Vagina (tissue), 2 donors: Measurements from ENCODE around the gene ZNF677.
"Not testable (repeated sequence)": the region's sequence is repeated elsewhere in the genome, so short reads cannot be mapped to it uniquely, and the experiment has no call there.

Source experiments
- POLR2A ChIP-seq, 2 donors: fragments of 450-650 bp; IDR thresholded peaks; one replicate each; pipeline ENCODE4 v1.6.1; 2017; ENCODE audit warnings: antibody characterized with exemption in 2 of 2, mild to moderate bottlenecking in 2 of 2, moderate library complexity in 2 of 2
- TF ChIP-seq, protein P1 (sequence below), 3 experiments: fragments of 450-650 bp in 2 of 3; fragments of 200-600 bp in 1 of 3; sonication (generic) in 1 of 3; IDR thresholded peaks; one replicate each; pipeline ENCODE4 v1.5.1; 2017 to 2019; ENCODE audit warnings: antibody characterized with exemption in 3 of 3, mild to moderate bottlenecking in 2 of 3, moderate library complexity in 2 of 3

DNA sequence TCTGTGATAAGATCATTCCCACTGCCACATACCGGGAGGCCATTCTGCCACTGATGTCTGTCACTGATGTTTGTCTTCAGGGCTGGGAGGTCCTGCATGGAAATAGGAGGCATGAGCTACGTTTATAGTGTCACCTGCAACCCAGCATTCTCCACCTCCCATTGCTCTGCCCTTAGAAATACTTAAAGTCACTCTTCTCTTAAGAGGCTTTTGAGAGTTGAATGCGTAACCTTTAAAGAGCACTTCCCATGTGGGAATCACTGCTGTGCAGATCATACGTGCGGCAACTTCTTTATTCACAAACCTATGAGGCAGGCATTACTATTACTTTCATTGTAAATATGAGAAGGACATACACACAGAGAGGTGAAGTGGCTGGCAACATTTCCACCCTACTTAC, 12.9 kb upstream of the ZNF677 start, which contains the start of gene VN1R4:
- TF ChIP-seq POLR2A (IDR thresholded peaks at IDR 0.05) = not testable (repeated sequence)
- TF ChIP-seq, protein P1, sequence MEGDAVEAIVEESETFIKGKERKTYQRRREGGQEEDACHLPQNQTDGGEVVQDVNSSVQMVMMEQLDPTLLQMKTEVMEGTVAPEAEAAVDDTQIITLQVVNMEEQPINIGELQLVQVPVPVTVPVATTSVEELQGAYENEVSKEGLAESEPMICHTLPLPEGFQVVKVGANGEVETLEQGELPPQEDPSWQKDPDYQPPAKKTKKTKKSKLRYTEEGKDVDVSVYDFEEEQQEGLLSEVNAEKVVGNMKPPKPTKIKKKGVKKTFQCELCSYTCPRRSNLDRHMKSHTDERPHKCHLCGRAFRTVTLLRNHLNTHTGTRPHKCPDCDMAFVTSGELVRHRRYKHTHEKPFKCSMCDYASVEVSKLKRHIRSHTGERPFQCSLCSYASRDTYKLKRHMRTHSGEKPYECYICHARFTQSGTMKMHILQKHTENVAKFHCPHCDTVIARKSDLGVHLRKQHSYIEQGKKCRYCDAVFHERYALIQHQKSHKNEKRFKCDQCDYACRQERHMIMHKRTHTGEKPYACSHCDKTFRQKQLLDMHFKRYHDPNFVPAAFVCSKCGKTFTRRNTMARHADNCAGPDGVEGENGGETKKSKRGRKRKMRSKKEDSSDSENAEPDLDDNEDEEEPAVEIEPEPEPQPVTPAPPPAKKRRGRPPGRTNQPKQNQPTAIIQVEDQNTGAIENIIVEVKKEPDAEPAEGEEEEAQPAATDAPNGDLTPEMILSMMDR (IDR thresholded peaks at IDR 0.05) = not testable (repeated sequence)
